ENCODE data around the gene ABCA5. TPM values are rescaled to one million over a fixed set of nuclear protein-coding genes. Genes with fewer than 3 reads are reported as not detected.
"Not testable (repeated sequence)": the region's sequence is repeated elsewhere in the genome, so short reads cannot be mapped to it uniquely, and the experiment has no call there.

The ABCA5 gene
- total RNA-seq, 1 experiment from 2014 or later, result 19.4 TPM

DNA sequence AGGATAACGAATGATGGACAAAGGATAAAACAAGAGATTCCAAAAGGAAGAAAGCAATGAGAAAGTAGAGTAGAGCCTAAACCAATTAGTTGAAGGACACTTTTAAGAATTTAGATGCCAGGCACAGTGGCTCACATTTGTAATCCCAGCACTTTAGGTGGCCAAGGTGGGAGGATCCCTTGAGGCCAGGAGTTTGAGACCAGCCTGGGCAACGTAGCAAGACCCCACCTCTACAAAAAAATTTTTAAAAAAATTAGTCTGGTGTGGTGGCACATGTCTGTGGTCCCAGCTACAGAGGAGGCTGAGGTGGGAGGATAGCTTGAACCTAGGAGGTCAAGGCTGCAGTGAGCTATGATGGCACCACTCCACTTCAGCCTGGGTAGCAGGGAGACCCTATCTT lies 118.3 kb downstream of the ABCA5 start:
- no peaks in the 10 kb centered on the region for H3K79me2 ChIP-seq (ENCODE audit: low read length)
- no peak overlapping the region for H3K9ac ChIP-seq (ENCODE audit: low read length)
- H4K20me1 ChIP-seq (ENCODE audit: insufficient read depth, low read depth, low read length), result no peaks in the 10 kb centered on the region
- H3K27ac ChIP-seq (ENCODE audit: low read length), result no peak overlapping the region
- no peak overlapping the region for H3K4me2 ChIP-seq (ENCODE audit: low read depth, low read length, poor library complexity, severe bottlenecking)
- H3K27me3 ChIP-seq (ENCODE audit: low read length), result no peaks in the 10 kb centered on the region
- no peak overlapping the region for H2AFZ ChIP-seq (ENCODE audit: low read length)
- no peak overlapping the region for H3K4me3 ChIP-seq (ENCODE audit: low read length)
- no peaks in the 10 kb centered on the region for H3K9me2 ChIP-seq (replicated peaks; ENCODE audit: insufficient read depth, low read length)
- H3K9me3 ChIP-seq (ENCODE audit: low read length), result no peaks in the 10 kb centered on the region
- DNase-seq, result no peak
- peaks cover 6% of the 10 kb centered on the region; the same call in 1 of the 2 replicates for H3K4me1 ChIP-seq (ENCODE audit: low read length)
- no peaks in the 10 kb centered on the region for H3K36me3 ChIP-seq (ENCODE audit: insufficient read depth, low read length)

DNA sequence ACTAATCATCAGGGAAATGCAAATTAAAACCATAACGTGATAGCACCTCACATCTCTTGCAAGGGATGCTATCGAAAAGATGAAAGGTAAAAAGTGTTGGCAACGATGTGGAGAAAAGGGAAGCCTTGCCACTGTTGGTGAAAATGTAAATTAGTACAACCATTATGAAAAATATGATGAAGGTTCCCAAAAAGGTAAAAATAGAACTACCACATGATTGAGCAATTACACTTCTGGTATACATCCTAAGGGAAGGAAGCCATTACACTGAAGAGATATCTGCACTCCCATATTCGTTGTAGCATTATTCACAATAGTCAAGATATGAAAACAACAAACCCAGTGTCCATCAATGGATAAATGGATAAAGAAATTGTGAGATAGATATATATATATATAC lies 119.8 kb downstream of the ABCA5 start:
- Histone ChIP-seq H3K79me2 (ENCODE audit: low read length) (no peaks in the 10 kb centered on the region), H3K4me3 (ENCODE audit: low read length) (no peak overlapping the region), H2AFZ (ENCODE audit: low read length) (no peak overlapping the region), H3K27me3 (ENCODE audit: low read length) (no peaks in the 10 kb centered on the region), H3K9me3 (ENCODE audit: low read length) (no peaks in the 10 kb centered on the region), H3K36me3 (ENCODE audit: insufficient read depth, low read length) (no peaks in the 10 kb centered on the region), H4K20me1 (ENCODE audit: insufficient read depth, low read depth, low read length) (no peaks in the 10 kb centered on the region), H3K9me2 (replicated peaks; ENCODE audit: insufficient read depth, low read length) (no peaks in the 10 kb centered on the region), H3K4me2 (ENCODE audit: low read depth, low read length, poor library complexity, severe bottlenecking) (no peak overlapping the region), H3K4me1 (ENCODE audit: low read length) (peaks cover 6% of the 10 kb centered on the region; the same call in 1 of the 2 replicates), H3K9ac (ENCODE audit: low read length) (no peak overlapping the region), H3K27ac (ENCODE audit: low read length) (no peak overlapping the region)
- DNase-seq, result no peak

DNA sequence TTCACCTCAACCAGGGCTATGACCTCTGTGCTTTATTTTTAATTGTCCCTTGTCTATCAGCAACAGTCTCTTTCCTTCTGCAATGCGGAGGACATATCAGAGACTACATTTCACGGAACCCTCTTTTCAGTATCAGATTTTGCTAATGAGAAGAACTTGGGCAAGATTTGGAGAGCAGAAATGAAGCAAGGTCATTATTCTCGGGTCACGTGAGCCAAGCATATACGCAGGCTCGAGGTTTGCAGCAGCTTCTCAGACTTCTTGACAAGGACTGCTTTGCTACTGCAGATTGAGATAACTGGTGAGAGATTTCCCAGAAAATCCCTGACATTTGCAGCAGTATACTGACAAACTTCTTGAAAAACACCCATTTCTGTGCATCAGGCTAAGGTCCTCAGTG lies 128.7 kb downstream of the ABCA5 start:
- Histone ChIP-seq H3K27ac (ENCODE audit: low read length) (no peak overlapping the region), H3K9ac (ENCODE audit: low read length) (no peak overlapping the region), H2AFZ (ENCODE audit: low read length) (no peak overlapping the region), H3K36me3 (ENCODE audit: insufficient read depth, low read length) (no peaks in the 10 kb centered on the region), H4K20me1 (ENCODE audit: insufficient read depth, low read depth, low read length) (no peaks in the 10 kb centered on the region), H3K9me3 (ENCODE audit: low read length) (no peaks in the 10 kb centered on the region), H3K27me3 (ENCODE audit: low read length) (no peaks in the 10 kb centered on the region), H3K4me1 (ENCODE audit: low read length) (no peaks in the 10 kb centered on the region), H3K9me2 (replicated peaks; ENCODE audit: insufficient read depth, low read length) (no peaks in the 10 kb centered on the region), H3K4me2 (ENCODE audit: low read depth, low read length, poor library complexity, severe bottlenecking) (no peak overlapping the region), H3K79me2 (ENCODE audit: low read length) (no peaks in the 10 kb centered on the region), H3K4me3 (ENCODE audit: low read length) (no peak overlapping the region)
- DNase-seq, result no peak

DNA sequence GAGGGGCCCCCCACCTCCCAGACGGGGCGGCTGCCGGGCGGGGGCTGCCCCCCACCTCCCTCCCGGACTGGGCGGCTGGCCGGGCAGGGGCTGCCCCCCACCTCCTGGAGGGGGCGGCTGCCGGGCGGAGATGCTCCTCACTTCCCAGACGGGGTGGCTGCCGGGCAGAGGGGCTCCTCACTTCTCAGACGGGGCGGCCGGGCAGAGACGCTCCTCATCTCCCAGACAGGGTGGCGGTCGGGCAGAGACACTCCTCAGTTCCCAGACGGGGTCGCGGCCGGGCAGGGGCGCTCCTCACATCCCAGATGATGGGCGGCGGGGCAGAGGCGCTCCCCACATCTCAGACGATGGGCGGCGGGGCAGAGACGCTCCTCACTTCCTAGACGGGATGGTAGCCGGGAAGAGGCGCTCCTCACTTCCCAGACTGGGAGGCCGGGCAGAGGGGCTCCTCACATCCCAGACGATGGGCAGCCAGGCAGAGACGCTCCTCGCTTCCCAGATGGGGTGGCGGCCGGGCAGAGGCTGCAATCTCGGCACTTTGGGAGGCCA lies 130.8 kb downstream of the ABCA5 start:
- H4K20me1 ChIP-seq (ENCODE audit: insufficient read depth, low read depth, low read length); H3K27ac ChIP-seq (ENCODE audit: low read length): not testable (repeated sequence)

More for the DNA sequence above, 130.8 kb downstream of the ABCA5 start:
- H3K9me3 ChIP-seq (ENCODE audit: low read length); H3K4me1 ChIP-seq (ENCODE audit: low read length); H3K36me3 ChIP-seq (ENCODE audit: insufficient read depth, low read length); H3K27me3 ChIP-seq (ENCODE audit: low read length); H3K9me2 ChIP-seq (replicated peaks; ENCODE audit: insufficient read depth, low read length); H2AFZ ChIP-seq (ENCODE audit: low read length); H3K4me3 ChIP-seq (ENCODE audit: low read length); DNase-seq; H3K4me2 ChIP-seq (ENCODE audit: low read depth, low read length, poor library complexity, severe bottlenecking); H3K79me2 ChIP-seq (ENCODE audit: low read length); H3K9ac ChIP-seq (ENCODE audit: low read length): not testable (repeated sequence)

Small RNAs within 50 kb of the gene (small RNA-seq; reads per million reads assigned to genes)
- gene RF00561 (not detected), gene SNRPGP4 (not detected)

Other genes starting within 250 kb of the ABCA5 start
- gene ABCA6, start 185.2 kb downstream of the ABCA5 start, total RNA-seq (2014; rRNA removed; shearing (Covaris generic); ENCODE audit: low replicate concordance), result not detected in 2 replicates
- gene ABCA10, start 98.3 kb downstream of the ABCA5 start, total RNA-seq (2014; rRNA removed; shearing (Covaris generic); ENCODE audit: low replicate concordance), result 0.87 and 2.2 TPM in 2 replicates
- gene MAP2K6, start 87.6 kb upstream of the ABCA5 start, total RNA-seq (2014; rRNA removed; shearing (Covaris generic); ENCODE audit: low replicate concordance), result 95.6 and 106 TPM in 2 replicates